ENCODE results near the gene LRPAP1. TPM values are rescaled to one million over a fixed set of nuclear protein-coding genes. Genes with fewer than 3 reads are reported as not detected.

LRPAP1 gene
- total RNA-seq, 1 donor from 2014 or later, result 147 TPM

- TF ChIP-seq, protein P1, sequence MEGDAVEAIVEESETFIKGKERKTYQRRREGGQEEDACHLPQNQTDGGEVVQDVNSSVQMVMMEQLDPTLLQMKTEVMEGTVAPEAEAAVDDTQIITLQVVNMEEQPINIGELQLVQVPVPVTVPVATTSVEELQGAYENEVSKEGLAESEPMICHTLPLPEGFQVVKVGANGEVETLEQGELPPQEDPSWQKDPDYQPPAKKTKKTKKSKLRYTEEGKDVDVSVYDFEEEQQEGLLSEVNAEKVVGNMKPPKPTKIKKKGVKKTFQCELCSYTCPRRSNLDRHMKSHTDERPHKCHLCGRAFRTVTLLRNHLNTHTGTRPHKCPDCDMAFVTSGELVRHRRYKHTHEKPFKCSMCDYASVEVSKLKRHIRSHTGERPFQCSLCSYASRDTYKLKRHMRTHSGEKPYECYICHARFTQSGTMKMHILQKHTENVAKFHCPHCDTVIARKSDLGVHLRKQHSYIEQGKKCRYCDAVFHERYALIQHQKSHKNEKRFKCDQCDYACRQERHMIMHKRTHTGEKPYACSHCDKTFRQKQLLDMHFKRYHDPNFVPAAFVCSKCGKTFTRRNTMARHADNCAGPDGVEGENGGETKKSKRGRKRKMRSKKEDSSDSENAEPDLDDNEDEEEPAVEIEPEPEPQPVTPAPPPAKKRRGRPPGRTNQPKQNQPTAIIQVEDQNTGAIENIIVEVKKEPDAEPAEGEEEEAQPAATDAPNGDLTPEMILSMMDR (IDR thresholded peaks at IDR 0.05; ENCODE audit: insufficient read depth, low read length, poor library complexity, severe bottlenecking), result no peak
- H3K36me3 ChIP-seq (ENCODE audit: control insufficient read depth, insufficient read depth, low read length), result peaks cover 2% of the 10 kb centered on the region
- no peak for DNase-seq (ENCODE audit: low read depth)
- H3K27me3 ChIP-seq (ENCODE audit: control insufficient read depth, insufficient read depth, low read length), result no peaks in the 10 kb centered on the region
- H3K4me3 ChIP-seq (ENCODE audit: low read depth, low read length), result no peak overlapping the region
Measured at GRCh38 chr4:3516836-3517730, 15.1 kb downstream of the LRPAP1 start.

GRCh38 chr4:3516061-3516835 is 16.0 kb downstream of the LRPAP1 start:
- Histone ChIP-seq H3K4me3 (ENCODE audit: low read depth, low read length) (no peak overlapping the region), H3K36me3 (ENCODE audit: control insufficient read depth, insufficient read depth, low read length) (peaks cover 2% of the 10 kb centered on the region), H3K27me3 (ENCODE audit: control insufficient read depth, insufficient read depth, low read length) (no peaks in the 10 kb centered on the region)
- no peak for DNase-seq (ENCODE audit: low read depth)
- TF ChIP-seq, protein P1 (IDR thresholded peaks at IDR 0.05; ENCODE audit: insufficient read depth, low read length, poor library complexity, severe bottlenecking), result no peak

DNA sequence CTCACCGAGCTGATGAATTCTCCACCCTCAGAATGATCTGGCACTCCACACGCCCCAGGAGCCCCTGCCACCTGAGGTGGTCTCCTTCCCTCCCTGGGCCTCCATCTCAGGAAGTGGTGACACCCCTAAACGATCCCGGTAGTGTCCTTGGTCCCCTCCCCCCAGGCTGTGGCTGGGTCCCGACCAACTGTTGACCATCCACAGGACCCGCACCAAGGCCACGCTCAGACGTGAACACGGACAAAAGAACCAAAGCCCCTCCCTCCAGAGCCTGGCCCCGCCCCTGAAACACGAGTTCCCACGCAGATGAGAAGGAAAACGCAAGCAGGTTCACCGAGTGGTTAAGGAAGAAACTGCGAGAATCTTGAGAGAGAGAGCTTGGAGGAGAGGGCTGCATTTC is 16.6 kb downstream of the LRPAP1 start:
- Histone ChIP-seq H3K4me3 (ENCODE audit: low read depth, low read length) (no peak overlapping the region), H3K36me3 (ENCODE audit: control insufficient read depth, insufficient read depth, low read length) (peaks cover 2% of the 10 kb centered on the region), H3K27me3 (ENCODE audit: control insufficient read depth, insufficient read depth, low read length) (no peaks in the 10 kb centered on the region)
- TF ChIP-seq, protein P1 (IDR thresholded peaks at IDR 0.05; ENCODE audit: insufficient read depth, low read length, poor library complexity, severe bottlenecking), result no peak
- DNase-seq (ENCODE audit: low read depth), result no peak

- H3K4me3 ChIP-seq (ENCODE audit: low read depth, low read length), result no peak overlapping the region
- H3K27me3 ChIP-seq (ENCODE audit: control insufficient read depth, insufficient read depth, low read length), result no peaks in the 10 kb centered on the region
- TF ChIP-seq, protein P1 (IDR thresholded peaks at IDR 0.05; ENCODE audit: insufficient read depth, low read length, poor library complexity, severe bottlenecking), result peak; percentile 46
- H3K36me3 ChIP-seq (ENCODE audit: control insufficient read depth, insufficient read depth, low read length), result peaks cover 2% of the 10 kb centered on the region
- DNase-seq (ENCODE audit: low read depth), result no peak
Measured at GRCh38 chr4:3514806-3515501, 17.3 kb downstream of the LRPAP1 start.

DNA sequence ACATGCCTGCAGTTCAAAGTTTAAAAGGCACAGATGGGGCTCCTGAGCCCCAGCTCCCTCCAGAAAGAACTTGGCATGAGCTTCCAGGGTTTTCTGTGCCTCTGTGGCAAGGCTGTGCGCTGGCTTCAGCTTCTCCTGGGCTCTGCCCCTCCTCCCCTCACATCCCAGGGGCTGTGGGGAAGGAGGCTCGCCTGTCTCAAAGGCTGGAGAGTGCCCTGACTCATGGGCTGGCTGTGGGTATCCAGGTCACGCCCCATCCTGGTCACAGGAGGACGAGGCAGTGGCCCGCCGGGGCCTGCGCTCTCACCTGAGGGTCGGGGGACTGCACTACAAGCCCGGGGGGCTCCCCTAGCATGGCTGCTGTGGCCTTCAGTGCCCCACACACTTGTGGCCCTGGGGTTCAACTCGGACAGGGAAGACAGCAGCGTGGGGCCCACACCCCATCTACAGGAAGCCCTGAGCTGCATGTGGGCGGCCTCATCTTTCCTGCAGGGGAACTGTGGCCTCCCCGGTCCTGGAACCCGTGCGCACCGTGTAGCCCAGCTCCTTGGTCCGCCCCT is 17.9 kb downstream of the LRPAP1 start:
- no peaks in the 10 kb centered on the region for H3K27me3 ChIP-seq (ENCODE audit: control insufficient read depth, insufficient read depth, low read length)
- H3K36me3 ChIP-seq (ENCODE audit: control insufficient read depth, insufficient read depth, low read length), result peaks cover 2% of the 10 kb centered on the region
- no peak for DNase-seq (ENCODE audit: low read depth)
- TF ChIP-seq, protein P1 (IDR thresholded peaks at IDR 0.05; ENCODE audit: insufficient read depth, low read length, poor library complexity, severe bottlenecking), result no peak
- no peak overlapping the region for H3K4me3 ChIP-seq (ENCODE audit: low read depth, low read length)
